ENCODE results near the gene CKAP2L. TPM values are rescaled to one million over a fixed set of nuclear protein-coding genes. Genes with fewer than 3 reads are reported as not detected.

CKAP2L gene
- total and polyA plus RNA-seq, 7 donors, result under 0.01 to 3.0 (median 0.54) TPM; not detected in 2

DNA sequence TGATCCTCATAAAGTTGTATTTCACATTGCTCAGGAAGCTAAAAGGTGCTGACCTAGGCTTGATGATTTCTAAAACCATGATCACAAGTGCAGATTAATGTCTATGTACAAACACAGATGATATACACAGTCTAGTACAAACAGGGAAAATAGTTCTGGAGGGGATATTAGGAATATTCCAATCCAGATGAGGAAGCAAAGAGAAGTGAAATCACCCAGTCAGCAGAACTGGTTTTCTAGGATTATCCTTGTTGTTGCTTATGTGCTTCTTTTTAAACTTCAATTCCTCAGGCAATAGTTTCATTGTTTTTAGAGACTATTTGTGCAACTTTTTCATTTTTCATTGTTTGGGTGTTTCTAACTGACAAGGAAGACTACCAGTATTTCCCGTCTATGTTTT is 15.2 kb upstream of the CKAP2L start:
- intact Hi-C loops (cut with DNase I), result no loop called here
- no peaks in the 10 kb centered on the region for H3K27me3 ChIP-seq

DNA sequence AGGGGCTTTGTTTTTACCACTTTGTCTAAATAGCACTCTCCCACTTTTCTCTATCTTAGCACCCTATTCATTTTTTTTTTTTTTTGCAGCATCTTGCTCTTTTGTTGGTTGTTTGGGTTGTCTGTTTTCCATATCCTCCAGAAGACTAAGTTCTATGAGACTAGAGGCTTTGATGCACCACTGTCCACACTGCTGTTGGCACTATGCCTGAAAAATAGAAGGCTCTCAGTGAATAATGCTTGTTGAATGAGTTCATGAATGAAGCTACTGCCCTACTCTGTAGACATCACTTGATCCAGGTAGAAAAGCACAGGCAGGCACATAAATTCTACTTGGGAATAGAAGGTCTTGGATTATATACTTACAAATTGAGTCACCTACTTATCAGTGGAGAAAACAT is 12.6 kb upstream of the CKAP2L start:
- Histone ChIP-seq H3K9me3 (no peaks in the 10 kb centered on the region), H3K27ac (no peak overlapping the region), H3K36me3 (no peaks in the 10 kb centered on the region), H3K4me1 (no peaks in the 10 kb centered on the region), H3K4me3 (no peak overlapping the region), H3K27me3 (no peaks in the 10 kb centered on the region)
- intact Hi-C loops (cut with DNase I), result no loop called here
- TF ChIP-seq POLR2A (IDR thresholded peaks at IDR 0.05), result no peak
- TF ChIP-seq EP300 (IDR thresholded peaks at IDR 0.05), result no peak
- TF ChIP-seq, protein P1, sequence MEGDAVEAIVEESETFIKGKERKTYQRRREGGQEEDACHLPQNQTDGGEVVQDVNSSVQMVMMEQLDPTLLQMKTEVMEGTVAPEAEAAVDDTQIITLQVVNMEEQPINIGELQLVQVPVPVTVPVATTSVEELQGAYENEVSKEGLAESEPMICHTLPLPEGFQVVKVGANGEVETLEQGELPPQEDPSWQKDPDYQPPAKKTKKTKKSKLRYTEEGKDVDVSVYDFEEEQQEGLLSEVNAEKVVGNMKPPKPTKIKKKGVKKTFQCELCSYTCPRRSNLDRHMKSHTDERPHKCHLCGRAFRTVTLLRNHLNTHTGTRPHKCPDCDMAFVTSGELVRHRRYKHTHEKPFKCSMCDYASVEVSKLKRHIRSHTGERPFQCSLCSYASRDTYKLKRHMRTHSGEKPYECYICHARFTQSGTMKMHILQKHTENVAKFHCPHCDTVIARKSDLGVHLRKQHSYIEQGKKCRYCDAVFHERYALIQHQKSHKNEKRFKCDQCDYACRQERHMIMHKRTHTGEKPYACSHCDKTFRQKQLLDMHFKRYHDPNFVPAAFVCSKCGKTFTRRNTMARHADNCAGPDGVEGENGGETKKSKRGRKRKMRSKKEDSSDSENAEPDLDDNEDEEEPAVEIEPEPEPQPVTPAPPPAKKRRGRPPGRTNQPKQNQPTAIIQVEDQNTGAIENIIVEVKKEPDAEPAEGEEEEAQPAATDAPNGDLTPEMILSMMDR (IDR thresholded peaks at IDR 0.05), result no peak
- TF ChIP-seq POLR2AphosphoS5 (IDR thresholded peaks at IDR 0.05), result no peak
- no peak for DNase-seq

More for the DNA sequence above, 15.2 kb upstream of the CKAP2L start:
- H3K4me3 ChIP-seq, result no peak overlapping the region
- H3K36me3 ChIP-seq, result no peaks in the 10 kb centered on the region
- no peaks in the 10 kb centered on the region for H3K9me3 ChIP-seq
- H3K4me1 ChIP-seq, result no peaks in the 10 kb centered on the region
- H3K27ac ChIP-seq, result no peak overlapping the region
- 91 to 92% methylated on average over 1 of the region's 1 CpG for WGBS, 2 donors
- DNase-seq, result no peak
- TF ChIP-seq, protein P1 (IDR thresholded peaks at IDR 0.05), result no peak
- TF ChIP-seq POLR2AphosphoS5 (IDR thresholded peaks at IDR 0.05), result no peak
- no peak for TF ChIP-seq EP300 (IDR thresholded peaks at IDR 0.05)
- no peak for TF ChIP-seq POLR2A (IDR thresholded peaks at IDR 0.05)

DNA sequence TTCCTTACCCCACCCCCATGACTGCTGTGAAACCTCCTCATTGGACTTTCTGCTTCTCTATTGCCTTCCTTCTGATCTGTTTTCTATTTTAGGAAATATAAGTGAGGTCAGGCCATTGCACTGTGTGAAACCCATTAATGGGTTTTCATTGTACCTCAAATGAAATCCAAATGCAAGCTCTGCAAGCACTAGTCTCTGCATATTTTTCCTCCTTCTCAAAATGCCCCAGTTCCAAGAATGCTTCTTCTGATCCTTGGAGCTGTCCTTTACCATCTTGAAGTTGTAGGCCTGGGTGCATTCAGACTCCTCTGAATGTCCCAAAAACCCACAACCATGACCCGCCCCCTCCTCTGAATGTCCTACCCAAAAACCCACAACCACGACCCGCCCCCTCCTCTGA is 11.7 kb upstream of the CKAP2L start:
- Histone ChIP-seq H3K4me1 (no peaks in the 10 kb centered on the region), H3K27me3 (no peaks in the 10 kb centered on the region), H3K27ac (no peak overlapping the region), H3K36me3 (no peaks in the 10 kb centered on the region), H3K9me3 (no peaks in the 10 kb centered on the region), H3K4me3 (no peak overlapping the region)
- intact Hi-C loops (cut with DNase I), result no loop called here
- no peak for DNase-seq
- TF ChIP-seq, protein P1 (IDR thresholded peaks at IDR 0.05), result no peak
- TF ChIP-seq POLR2A (IDR thresholded peaks at IDR 0.05) (no peak), EP300 (IDR thresholded peaks at IDR 0.05) (no peak), POLR2AphosphoS5 (IDR thresholded peaks at IDR 0.05) (no peak)
- WGBS, 2 donors, result 73 to 76% methylated on average over 3 of the region's 3 CpGs

DNA sequence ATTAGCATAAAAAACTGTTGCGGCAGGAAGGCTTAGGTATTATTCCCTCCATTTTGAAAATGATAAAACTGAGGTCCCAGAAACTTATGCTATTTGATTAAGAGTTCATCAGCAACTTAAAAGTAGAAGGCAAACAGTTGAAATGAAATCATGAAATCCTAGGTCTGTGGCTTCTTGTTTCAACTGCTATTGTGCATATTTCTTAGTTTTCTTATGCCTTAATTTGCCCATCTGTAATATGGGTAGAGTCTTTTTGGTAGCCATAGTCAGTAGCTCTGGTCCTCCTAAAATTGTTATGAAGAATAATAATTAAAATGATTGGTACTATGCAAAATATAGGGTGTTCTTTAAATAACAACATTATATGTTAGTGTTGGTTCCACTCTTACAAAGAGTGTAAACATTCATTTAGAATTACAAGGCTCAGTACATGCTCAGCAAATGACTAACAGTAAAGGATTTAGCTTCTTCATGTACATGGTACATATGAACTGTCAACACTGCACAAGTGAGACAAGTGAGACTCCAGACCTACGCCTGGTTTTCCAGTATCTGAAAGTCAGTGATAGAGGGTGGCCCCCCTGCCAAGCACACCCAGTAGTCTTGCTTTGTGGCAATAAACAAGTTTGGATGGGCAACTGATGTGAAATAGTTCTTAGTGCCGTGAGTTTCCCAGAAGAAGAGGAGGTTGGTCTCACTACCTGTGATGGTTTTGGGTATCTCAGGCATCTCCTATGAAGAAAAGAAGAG is 10.3 kb upstream of the CKAP2L start:
- no peaks in the 10 kb centered on the region for H3K27me3 ChIP-seq
- no peak overlapping the region for H3K4me3 ChIP-seq
- H3K36me3 ChIP-seq, result no peaks in the 10 kb centered on the region
- no peak overlapping the region for H3K27ac ChIP-seq
- 96 to 97% methylated on average over 3 of the region's 3 CpGs for WGBS, 2 donors
- no peaks in the 10 kb centered on the region for H3K4me1 ChIP-seq
- H3K9me3 ChIP-seq, result no peaks in the 10 kb centered on the region
- intact Hi-C loops (cut with DNase I), result no loop called here
- TF ChIP-seq EP300 (IDR thresholded peaks at IDR 0.05) (no peak), POLR2A (IDR thresholded peaks at IDR 0.05) (no peak), POLR2AphosphoS5 (IDR thresholded peaks at IDR 0.05) (no peak)
- TF ChIP-seq, protein P1 (IDR thresholded peaks at IDR 0.05), result no peak
- DNase-seq, result no peak

DNA sequence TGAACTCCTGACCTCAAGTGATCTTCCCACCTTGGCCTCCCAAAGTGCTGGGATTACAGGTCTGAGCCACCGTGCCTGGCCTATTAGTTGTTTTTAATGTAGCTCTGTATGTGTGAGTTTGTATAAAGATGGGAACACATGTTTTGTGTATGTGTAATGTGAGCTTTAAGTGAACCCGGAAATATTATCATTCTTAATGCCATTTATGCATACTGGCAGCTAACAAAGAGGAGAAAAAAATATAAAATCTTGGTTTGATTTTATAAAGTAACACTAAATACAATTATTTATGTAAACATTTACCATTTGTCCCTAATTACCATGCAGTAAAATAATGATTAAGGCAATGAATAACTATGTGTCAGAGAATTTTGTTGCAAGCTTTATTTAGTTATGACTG is 9.1 kb upstream of the CKAP2L start:
- Histone ChIP-seq H3K27ac (no peak overlapping the region), H3K36me3 (no peaks in the 10 kb centered on the region), H3K4me3 (no peak overlapping the region), H3K4me1 (no peaks in the 10 kb centered on the region), H3K27me3 (no peaks in the 10 kb centered on the region), H3K9me3 (no peaks in the 10 kb centered on the region)
- intact Hi-C loops (cut with DNase I), result no loop called here
- no peak for DNase-seq
- WGBS, 2 donors, result 84 to 93% methylated on average over 2 of the region's 2 CpGs
- TF ChIP-seq, protein P1 (IDR thresholded peaks at IDR 0.05), result no peak
- no peak for TF ChIP-seq POLR2A (IDR thresholded peaks at IDR 0.05)
- TF ChIP-seq POLR2AphosphoS5 (IDR thresholded peaks at IDR 0.05), result no peak
- TF ChIP-seq EP300 (IDR thresholded peaks at IDR 0.05), result no peak

Data from sigmoid colon (tissue), 7 donors.